HepG2 (cell line): ENCODE measurements around the gene TKTL1. TPM values are rescaled to one million over a fixed set of nuclear protein-coding genes. Genes with fewer than 3 reads are reported as not detected.

Experiments
- ATAC-seq: fragments of 200-7000 bp; cut with Tn5 transposase; 3 replicates; pipeline ENCODE4 v1.9.1; 2020; ENCODE audit warnings: mild to moderate bottlenecking, moderate library complexity
- Bru-seq: library from RNA; stranded (reverse); fragments of 400-500 nt; gene quantifications from one replicate; lab custom pipeline; 2021; lab: Mats Ljungman, UMichigan
- BruChase-seq, 2 experiments: library from RNA; stranded (reverse); fragments of 400-500 nt; gene quantifications; one replicate each; lab custom pipeline; 2021; lab: Mats Ljungman, UMichigan
- BruUV-seq: library from RNA; stranded (reverse); fragments of 400-500 nt; replicated peaks from 2 replicates; lab custom pipeline; 2021; lab: Mats Ljungman, UMichigan
- CTCF ChIA-PET: fragments of 300-600 bp; formaldehyde crosslinking; extraction: SDS; loops from one replicate; lab custom pipeline; 2021; ENCODE audit warnings: low total read pairs, inconsistent platforms, low intra/inter-chr PET ratio; lab: Yijun Ruan, JAX
- POLR2A ChIA-PET: fragments of 350-600 bp; sonication (Branson Sonifier 250); formaldehyde crosslinking; loops from one replicate; lab custom pipeline; 2020; ENCODE audit warnings: antibody characterized with exemption, inconsistent platforms; lab: Yijun Ruan, JAX
- DNase-seq: peaks from one replicate; pipeline ENCODE4 v3.0.0-alpha.2; 2015; ENCODE audit warnings: low spot score
- FAIRE-seq: peaks from 3 replicates; lab custom pipeline; 2011; peaks lifted over from hg19 to GRCh38; lab: Jason Lieb, UNC
- H2AFZ ChIP-seq: one replicate; pipeline ENCODE4 v1.6.1; 2011; ENCODE audit warnings: low read length, inconsistent platforms
- H3K27ac ChIP-seq: fragments of 300-600 bp; 3 replicates; pipeline ENCODE4 v1.8.0; 2011; ENCODE audit warnings: mixed run types, mild to moderate bottlenecking, mixed read lengths, low read length, inconsistent platforms; ENCODE audit not compliant: insufficient read depth; ENCODE audit errors: extremely low read length
- H3K27me3 ChIP-seq, 2 experiments: fragments of 200-600 bp in 1 of 2; 2 replicates in 1 of 2; 3 replicates in 1 of 2; pipeline versions ENCODE4 v1.6.0 to v1.8.0; 2011; ENCODE audit warnings: low read length in 2 of 2, mild to moderate bottlenecking in 2 of 2, moderate library complexity in 2 of 2, inconsistent platforms in 1 of 2; ENCODE audit not compliant: insufficient read depth in 2 of 2, control insufficient read depth in 1 of 2
- H3K36me3 ChIP-seq, 2 experiments: fragments of 200-600 bp in 1 of 2; replicated peaks in 1 of 2; 2 replicates in 1 of 2; 3 replicates in 1 of 2; pipeline versions ENCODE4 v1.5.1 to v1.8.0; 2011; ENCODE audit warnings: low read length in 2 of 2, inconsistent platforms in 1 of 2; ENCODE audit not compliant: insufficient read depth in 2 of 2, control insufficient read depth in 1 of 2
- H3K4me1 ChIP-seq: 2 replicates; pipeline ENCODE4 v1.5.1; 2012; ENCODE audit warnings: low read length, inconsistent platforms; ENCODE audit not compliant: insufficient read depth
- H3K4me2 ChIP-seq: 2 replicates; pipeline ENCODE4 v1.6.0; 2011; ENCODE audit warnings: low read depth, low read length, inconsistent platforms
- H3K4me3 ChIP-seq, 3 experiments: fragments of 200-600 bp in 1 of 3; sonication (generic), shearing (Covaris generic) in 1 of 3; replicated peaks in 1 of 3; 2 replicates each; pipeline ENCODE4 v1.5.1; 2011 to 2016; ENCODE audit warnings: low read length in 3 of 3, inconsistent platforms in 2 of 3, low read depth in 2 of 3, mild to moderate bottlenecking in 2 of 3, control low read depth in 1 of 3, mixed read lengths in 1 of 3; ENCODE audit not compliant: insufficient read depth in 1 of 3
- H3K79me2 ChIP-seq: one replicate; pipeline ENCODE4 v1.6.1; 2011; ENCODE audit warnings: low read length, inconsistent platforms; ENCODE audit not compliant: insufficient read depth
- H3K9ac ChIP-seq: 2 replicates; pipeline ENCODE4 v1.6.0; 2011; ENCODE audit warnings: mild to moderate bottlenecking, low read depth, low read length, inconsistent platforms; ENCODE audit not compliant: insufficient read depth
- H3K9me3 ChIP-seq: 2 replicates; pipeline ENCODE4 v1.5.1; 2012; ENCODE audit warnings: mild to moderate bottlenecking, low read length
- H4K20me1 ChIP-seq: 2 replicates; pipeline ENCODE4 v1.6.0; 2011; ENCODE audit warnings: inconsistent platforms, mild to moderate bottlenecking, low read length, moderate library complexity; ENCODE audit not compliant: insufficient read depth
- KIAA2018 ChIP-seq: sonication (generic); formaldehyde crosslinking; IDR thresholded peaks from 2 replicates; pipeline ENCODE4 v1.5.0; 2020; ENCODE audit warnings: mild to moderate bottlenecking, missing genetic modification reagents, borderline replicate concordance
- MLLT10 ChIP-seq: sonication (generic); formaldehyde crosslinking; IDR thresholded peaks from 2 replicates; pipeline ENCODE4 v1.4.0; 2020; ENCODE audit warnings: missing genetic modification reagents
- TOPORS ChIP-seq: sonication (generic); formaldehyde crosslinking; IDR thresholded peaks from 2 replicates; pipeline ENCODE4 v1.8.0; 2023; ENCODE audit warnings: mild to moderate bottlenecking, missing genetic modification reagents
- ZNF280D ChIP-seq: sonication (generic); formaldehyde crosslinking; IDR thresholded peaks from 2 replicates; pipeline ENCODE4 v1.5.1; 2020; ENCODE audit warnings: mild to moderate bottlenecking, missing genetic modification reagents
- WGBS: methylation state at CpG from one replicate; pipeline ENCODE4 v1.1.6; 2017; ENCODE audit warnings: low lambda C conversion rate; 5-methylcytosine and 5-hydroxymethylcytosine counted together
- in situ Hi-C: cut with HindIII; loops from 2 replicates; pipeline ENCODE4 v1.10.0; 2017; ENCODE audit warnings: low pct_unique_long_range_greater_than_20kb; ENCODE audit not compliant: extremely low pct_ligation_motif_present
- intact Hi-C: fragments of 100-400 bp; cut with micrococcal nuclease; formaldehyde crosslinking; loops from one replicate; pipeline ENCODE4 v1.10.0; 2022; ENCODE audit not compliant: unreplicated experiment
- long read RNA-seq, 2 experiments: library from RNA in 1 of 2; library from polyadenylated mRNA in 1 of 2; stranded (forward) in 1 of 2; unstranded in 1 of 2; transcript quantifications; one replicate each; pipeline ENCODE4 v2.0.0, GENCODE V29; 2019 to 2022
- polyA minus RNA-seq, 3 experiments: library from RNA; depleted of rRNA, polyadenylated mRNA; stranded (reverse); fragments of >200 nt; gene quantifications; 2 replicates each; pipeline ENCODE4 v1.2.3, GENCODE V29; 2011; ENCODE audit warnings: low replicate concordance in 1 of 3
- polyA plus RNA-seq, 8 experiments: library from polyadenylated mRNA; depleted of rRNA in 3 of 8; stranded (reverse) in 7 of 8; unstranded in 1 of 8; fragments of >200 nt; fragmentation: Illumina TruSeq in 4 of 8; extraction: Trizol in 4 of 8; gene quantifications; 2 replicates each; pipeline versions ENCODE4 v1.2.1 to v1.2.3, GENCODE V29; 2011 to 2016; ENCODE audit warnings: low read depth in 4 of 8, missing spikeins in 1 of 8, mixed read lengths in 1 of 8; ENCODE audit not compliant: insufficient read depth in 1 of 8
- total RNA-seq, 5 experiments: library from RNA; depleted of rRNA; stranded (reverse); fragments of >200 nt; fragmentation: Illumina TruSeq; extraction: Trizol; gene quantifications; 2 replicates each; pipeline ENCODE4 v1.2.3, GENCODE V29; 2016; ENCODE audit warnings: low read depth in 1 of 5

The TKTL1 gene
- total RNA-seq (2016; rRNA removed; fragmentation: Illumina TruSeq; extraction: Trizol) (not detected in 2 replicates), polyA plus RNA-seq (2011; rRNA removed) (not detected in 2 replicates), polyA minus RNA-seq (2011; rRNA and poly(A)+ RNA removed; ENCODE audit: low replicate concordance) (0.33 TPM in 1 of 2 replicates, not detected in the other), Bru-seq, nascent RNA (not detected), BruChase-seq, experiment 1, labeled RNA remaining after a 6-hour chase (not detected), BruChase-seq, experiment 2, labeled RNA remaining after a 2-hour chase (not detected)
- not detected in 2 replicates for total RNA-seq (2016; cell fraction: cytosol; rRNA removed; fragmentation: Illumina TruSeq; extraction: Trizol; ENCODE audit: low read depth)
- not detected in 2 replicates for total RNA-seq (2016; cell fraction: insoluble cytoplasmic fraction; rRNA removed; fragmentation: Illumina TruSeq; extraction: Trizol)
- total RNA-seq (2016; cell fraction: membrane; rRNA removed; fragmentation: Illumina TruSeq; extraction: Trizol): not detected in 2 replicates
- total RNA-seq (2016; cell fraction: nucleus; rRNA removed; fragmentation: Illumina TruSeq; extraction: Trizol): not detected in 2 replicates
- polyA plus RNA-seq (2011; cell fraction: cytosol; rRNA removed): not detected in 2 replicates
- polyA plus RNA-seq (2011; cell fraction: nucleus; rRNA removed): not detected in 2 replicates
- not detected in 2 replicates for polyA plus RNA-seq (2012)
- polyA plus RNA-seq (2016; cell fraction: cytosol; fragmentation: Illumina TruSeq; extraction: Trizol; ENCODE audit: low read depth): not detected in 2 replicates
- not detected in 2 replicates for polyA plus RNA-seq (2016; cell fraction: insoluble cytoplasmic fraction; fragmentation: Illumina TruSeq; extraction: Trizol; ENCODE audit: low read depth)
- polyA plus RNA-seq (2016; cell fraction: membrane; fragmentation: Illumina TruSeq; extraction: Trizol; ENCODE audit: low read depth): not detected in 2 replicates
- not detected in 2 replicates for polyA plus RNA-seq (2016; cell fraction: nucleus; fragmentation: Illumina TruSeq; extraction: Trizol; ENCODE audit: insufficient read depth, low read depth)
- not detected in 2 replicates for polyA minus RNA-seq (2011; cell fraction: cytosol; rRNA and poly(A)+ RNA removed)
- polyA minus RNA-seq (2011; cell fraction: nucleus; rRNA and poly(A)+ RNA removed): not detected in 2 replicates
- long read RNA-seq, experiment 1: 0 reads
- long read RNA-seq, experiment 2: 0 reads

- POLR2A ChIA-PET: no interaction called here
- Histone ChIP-seq H3K79me2 (no peaks in the 10 kb centered on the region), H3K9me3 (no peaks in the 10 kb centered on the region), H3K36me3 (no peaks in the 10 kb centered on the region), H2AFZ (no peak within 1 kb of the TSS), H3K4me1 (no peaks in the 10 kb centered on the region), H3K27me3 (no peaks in the 10 kb centered on the region; a peak in 1 of 5 replicates), H3K9ac (no peak within 1 kb of the TSS), H3K4me3 (no peak within 1 kb of the TSS), H3K27ac (no peak within 1 kb of the TSS), H4K20me1 (no peaks in the 10 kb centered on the region), H3K4me2 (no peak within 1 kb of the TSS)
- CTCF ChIA-PET: no interaction called here
- intact Hi-C loops: no loop called here
- TF ChIP-seq TOPORS (CRISPR knock-in tag) (no peak), MLLT10 (CRISPR knock-in tag) (no peak), KIAA2018 (CRISPR knock-in tag) (no peak), ZNF280D (CRISPR knock-in tag) (no peak)
- in situ Hi-C loops: no loop called here
- WGBS: 98% methylated on average over 15 of the region's 37 CpGs
- DNase-seq (no peak), ATAC-seq (no peak), FAIRE-seq (no peak)
- no TSS peak for BruUV-seq
Measured at GRCh38 chrX:154295664-154296310, at the start of gene TKTL1. Gene TKTL1 (plus strand): TSS chrX:154295795. CDS start chrX:154295860, 65 bp downstream.
